Glomerular endothelial cell (primary cell): ENCODE results near the gene ELFN1. TPM values are rescaled to one million over a fixed set of nuclear protein-coding genes. Genes with fewer than 3 reads are reported as not detected.

Source experiments
- DNase-seq: peaks from one replicate; pipeline ENCODE4 v3.0.0-alpha.2; 2011; ENCODE audit warnings: low read depth, low spot score; ENCODE audit errors: extremely low read depth
- total RNA-seq: library from RNA; depleted of rRNA; stranded (reverse); fragments of >200 nt; gene quantifications from 2 replicates; pipeline ENCODE4 v1.2.3, GENCODE V29; 2015

Gene ELFN1
- total RNA-seq, 1 donor from 2014 or later, result 1.5 TPM

GRCh38 chr7:1738511-1738910 lies 68.4 kb downstream of the ELFN1 start:
- no peak for DNase-seq

- no peak for DNase-seq
These were observed 68.9 kb downstream of the ELFN1 start for GRCh38 chr7:1738956-1739355.

GRCh38 chr7:1739593-1739992 lies 69.5 kb downstream of the ELFN1 start:
- no peak for DNase-seq

- no peak for DNase-seq
These were observed 70.1 kb downstream of the ELFN1 start for GRCh38 chr7:1740214-1740613.

GRCh38 chr7:1741246-1741645 lies 71.2 kb downstream of the ELFN1 start:
- DNase-seq, result no peak

GRCh38 chr7:1741751-1742554 lies 71.9 kb downstream of the ELFN1 start:
- DNase-seq, result no peak

- DNase-seq, result no peak
These were observed 72.7 kb downstream of the ELFN1 start for GRCh38 chr7:1742555-1743303.

GRCh38 chr7:1743481-1744230 lies 73.6 kb downstream of the ELFN1 start:
- DNase-seq, result no peak

- DNase-seq, result no peak
These were observed 74.4 kb downstream of the ELFN1 start for GRCh38 chr7:1744296-1745017.

- no peak for DNase-seq
These were observed 75.0 kb downstream of the ELFN1 start for GRCh38 chr7:1745018-1745532.

- DNase-seq, result no peak
These were observed 75.8 kb downstream of the ELFN1 start for GRCh38 chr7:1745576-1746490.

GRCh38 chr7:1746491-1746975 lies 76.5 kb downstream of the ELFN1 start:
- DNase-seq, result no peak

- no peak for DNase-seq
These were observed 77.1 kb downstream of the ELFN1 start for GRCh38 chr7:1747004-1747801.

- no peak for DNase-seq
These were observed 78.2 kb downstream of the ELFN1 start for GRCh38 chr7:1748076-1748838.

- no peak for DNase-seq
These were observed 78.7 kb downstream of the ELFN1 start for GRCh38 chr7:1748839-1749173.

- no peak for DNase-seq
These were observed 79.3 kb downstream of the ELFN1 start for GRCh38 chr7:1749351-1749863.

- DNase-seq, result no peak
These were observed 79.9 kb downstream of the ELFN1 start for GRCh38 chr7:1749864-1750466.
